Stomach (tissue), 9 donors: ENCODE measurements around the gene MAT2A. TPM values are rescaled to one million over a fixed set of nuclear protein-coding genes. Genes with fewer than 3 reads are reported as not detected.
"Not testable (repeated sequence)": the region's sequence is repeated elsewhere in the genome, so short reads cannot be mapped to it uniquely, and the experiment has no call there.

Experiments
- DNase-seq, 2 donors: peaks; one replicate each; pipeline versions ENCODE4 v3.0.0 to v3.0.0-alpha.2; 2013 to 2019
- H3K27ac ChIP-seq, 5 donors: fragments of 200-600 bp in 4 of 5; sonication (generic) in 4 of 5; one replicate each; pipeline ENCODE4 v1.5.1; 2013 to 2019; ENCODE audit warnings: mild to moderate bottlenecking in 1 of 5, moderate library complexity in 1 of 5
- H3K27me3 ChIP-seq, 3 donors: fragments of 200-600 bp; sonication (generic); one replicate each; pipeline ENCODE4 v1.5.1; 2017 to 2019; ENCODE audit warnings: mixed run types in 1 of 3
- H3K36me3 ChIP-seq, 4 donors: fragments of 200-600 bp; sonication (generic); 1 replicate in 3 of 4; 2 replicates in 1 of 4; pipeline ENCODE4 v1.5.1; 2016 to 2019
- H3K4me1 ChIP-seq, 4 donors: fragments of 200-600 bp; sonication (generic); one replicate each; pipeline ENCODE4 v1.5.1; 2016 to 2019
- H3K4me3 ChIP-seq, 4 donors: fragments of 200-600 bp; sonication (generic) in 3 of 4; one replicate each; pipeline ENCODE4 v1.5.1; 2016 to 2019; ENCODE audit warnings: mild to moderate bottlenecking in 1 of 4
- H3K9me3 ChIP-seq, 4 donors: fragments of 200-600 bp; sonication (generic); one replicate each; pipeline ENCODE4 v1.5.1; 2016 to 2019
- EP300 ChIP-seq: sonication (generic); formaldehyde crosslinking; IDR thresholded peaks from one replicate; pipeline ENCODE4 v1.6.1; 2017; ENCODE audit warnings: antibody characterized with exemption
- POLR2A ChIP-seq, 4 donors: fragments of 450-650 bp; IDR thresholded peaks; one replicate each; pipeline ENCODE4 v1.6.1; 2016; ENCODE audit warnings: antibody characterized with exemption in 4 of 4, control low read depth in 2 of 4, mild to moderate bottlenecking in 1 of 4, moderate library complexity in 1 of 4
- POLR2AphosphoS5 ChIP-seq, 3 donors: sonication (generic); formaldehyde crosslinking; IDR thresholded peaks; one replicate each; pipeline ENCODE4 v1.6.1; 2016; ENCODE audit warnings: antibody characterized with exemption in 3 of 3
- WGBS, 5 donors: extraction: QIAGEN DNeasy Blood & Tissue Kit in 3 of 5; methylation state at CpG; one replicate each; pipeline versions ENCODE4 v1.1.5 to v1.1.7; 2013 to 2018; 5-methylcytosine and 5-hydroxymethylcytosine counted together
- intact Hi-C: fragments of 100-400 bp; cut with DNase I; formaldehyde crosslinking; loops from one replicate; pipeline ENCODE4 v1.15.1; 2023; ENCODE audit warnings: low total_unique reads
- polyA plus RNA-seq, 3 donors: library from polyadenylated mRNA; stranded (reverse); fragments of 200-250 nt; gene quantifications; one replicate each; pipeline ENCODE4 v1.2.3, GENCODE V29; 2013
- total RNA-seq, 5 donors: library from RNA; depleted of rRNA; stranded (reverse); fragments of >200 nt; gene quantifications; one replicate each; pipeline versions ENCODE4 v1.1.0 to v1.2.3, GENCODE V29; 2014 to 2016
- TF ChIP-seq, protein P1 (sequence below), 7 experiments: fragments of 450-650 bp in 4 of 7; fragments of 200-600 bp in 3 of 7; sonication (generic) in 3 of 7; IDR thresholded peaks; one replicate each; pipeline ENCODE4 v1.5.1; 2016 to 2019; ENCODE audit warnings: antibody characterized with exemption in 7 of 7, control low read depth in 2 of 7, mild to moderate bottlenecking in 1 of 7
- donor health status: healthy with polysubstance abuse.
- donor health status: Bipolar disorder and iron deficiency.
- donor health status: healthy.

Gene MAT2A
- total and polyA plus RNA-seq, 8 donors = 73.3 to 278 (median 98.9) TPM

DNA sequence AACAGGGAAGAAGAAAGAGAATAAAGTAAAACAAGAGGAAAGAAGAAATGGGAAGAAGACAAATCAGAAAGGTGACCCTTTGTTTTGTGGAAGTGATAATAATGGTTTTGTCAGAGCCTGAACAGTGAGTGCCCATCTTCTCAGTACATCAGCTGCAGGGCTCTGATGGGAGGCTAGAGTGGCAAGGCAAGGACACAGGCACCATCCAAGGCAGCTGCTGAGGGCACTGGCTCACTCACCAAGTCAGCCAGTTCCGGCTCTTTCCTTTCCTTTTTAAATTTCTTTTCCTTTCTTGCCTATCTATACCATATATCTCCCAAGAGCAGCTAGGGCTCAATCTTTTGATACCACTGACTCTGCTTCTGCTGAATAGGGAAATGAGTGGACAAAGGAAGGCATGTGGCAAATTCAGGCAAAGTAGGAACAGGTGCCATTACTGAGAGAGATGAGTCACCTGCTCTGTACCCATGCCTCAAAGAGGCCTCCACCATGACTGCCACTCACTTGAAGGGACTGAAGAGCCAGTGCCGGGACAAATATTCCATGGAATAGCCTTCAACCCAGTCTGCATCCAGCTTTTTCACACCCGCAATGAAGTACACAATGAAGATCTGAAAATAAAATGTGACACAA lies 16.1 kb downstream of the MAT2A start:
- intact Hi-C loops = no loop called here
- WGBS, 5 donors = 92 to 98% (median 93%) methylated on average over 3 of the region's 3 CpGs

GRCh38 chr2:85557130-85557529 lies 18.2 kb downstream of the MAT2A start:
- 91 to 95% (median 94%) methylated on average over 5 of the region's 5 CpGs for whole genome bisulfite sequencing, 5 donors

More for the DNA sequence above, 16.1 kb downstream of the MAT2A start:
- H3K36me3 ChIP-seq = peaks cover 37 to 91% (median 88%) of the 10 kb centered on the region in 4 donors
- TF ChIP-seq EP300 (no peak), POLR2AphosphoS5 (IDR thresholded peaks at IDR 0.05) (no peak), POLR2A (IDR thresholded peaks at IDR 0.05) (no peak)
- TF ChIP-seq, protein P1, sequence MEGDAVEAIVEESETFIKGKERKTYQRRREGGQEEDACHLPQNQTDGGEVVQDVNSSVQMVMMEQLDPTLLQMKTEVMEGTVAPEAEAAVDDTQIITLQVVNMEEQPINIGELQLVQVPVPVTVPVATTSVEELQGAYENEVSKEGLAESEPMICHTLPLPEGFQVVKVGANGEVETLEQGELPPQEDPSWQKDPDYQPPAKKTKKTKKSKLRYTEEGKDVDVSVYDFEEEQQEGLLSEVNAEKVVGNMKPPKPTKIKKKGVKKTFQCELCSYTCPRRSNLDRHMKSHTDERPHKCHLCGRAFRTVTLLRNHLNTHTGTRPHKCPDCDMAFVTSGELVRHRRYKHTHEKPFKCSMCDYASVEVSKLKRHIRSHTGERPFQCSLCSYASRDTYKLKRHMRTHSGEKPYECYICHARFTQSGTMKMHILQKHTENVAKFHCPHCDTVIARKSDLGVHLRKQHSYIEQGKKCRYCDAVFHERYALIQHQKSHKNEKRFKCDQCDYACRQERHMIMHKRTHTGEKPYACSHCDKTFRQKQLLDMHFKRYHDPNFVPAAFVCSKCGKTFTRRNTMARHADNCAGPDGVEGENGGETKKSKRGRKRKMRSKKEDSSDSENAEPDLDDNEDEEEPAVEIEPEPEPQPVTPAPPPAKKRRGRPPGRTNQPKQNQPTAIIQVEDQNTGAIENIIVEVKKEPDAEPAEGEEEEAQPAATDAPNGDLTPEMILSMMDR (IDR thresholded peaks at IDR 0.05) = no peak
- H3K4me3 ChIP-seq = no peak overlapping the region
- DNase-seq = no peak
- H3K9me3 ChIP-seq = no peaks in the 10 kb centered on the region
- peaks cover 14 to 39% (median 25%) of the 10 kb centered on the region in 4 donors for H3K4me1 ChIP-seq
- H3K27me3 ChIP-seq = no peaks in the 10 kb centered on the region
- H3K27ac ChIP-seq = no peak overlapping the region

DNA sequence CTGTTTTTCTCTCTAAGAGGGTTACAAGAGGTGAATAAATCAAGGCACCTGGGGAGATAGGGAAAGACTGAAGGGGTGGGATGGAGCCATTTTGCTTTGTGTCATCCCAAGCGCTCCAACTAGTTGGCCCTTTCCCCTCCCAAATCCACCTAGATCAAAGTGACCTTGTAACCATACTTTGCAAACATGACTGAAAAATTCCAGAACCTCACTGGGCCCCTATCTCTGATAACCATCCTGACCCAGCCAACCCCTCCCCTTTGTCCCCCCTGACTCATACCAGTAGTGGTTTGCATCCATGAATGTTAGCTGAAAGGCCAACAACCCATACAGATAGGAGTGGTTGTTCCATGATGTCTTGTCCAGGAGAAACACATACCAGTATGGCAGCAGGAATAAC lies 19.2 kb downstream of the MAT2A start:
- Histone ChIP-seq H3K27me3 (no peaks in the 10 kb centered on the region), H3K4me1 (peaks cover 14 to 36% (median 27%) of the 10 kb centered on the region in 4 donors), H3K27ac (no peak overlapping the region), H3K36me3 (peaks cover 21 to 60% (median 59%) of the 10 kb centered on the region in 4 donors), H3K4me3 (no peak overlapping the region), H3K9me3 (no peaks in the 10 kb centered on the region)
- intact Hi-C loops = no loop called here
- no peak for DNase-seq
- TF ChIP-seq POLR2AphosphoS5 (IDR thresholded peaks at IDR 0.05) (no peak), EP300 (no peak), POLR2A (IDR thresholded peaks at IDR 0.05) (no peak)
- TF ChIP-seq, protein P1 (IDR thresholded peaks at IDR 0.05) = no peak
- 88 to 100% (median 94%) methylated on average over 1 of the region's 1 CpG for WGBS, 5 donors

More at GRCh38 chr2:85557130-85557529, 18.2 kb downstream of the MAT2A start:
- TF ChIP-seq POLR2A (IDR thresholded peaks at IDR 0.05) (no peak), POLR2AphosphoS5 (IDR thresholded peaks at IDR 0.05) (no peak), EP300 (no peak)
- TF ChIP-seq, protein P1 (IDR thresholded peaks at IDR 0.05) = no peak
- Histone ChIP-seq H3K4me1 (peaks cover 14 to 37% (median 26%) of the 10 kb centered on the region in 4 donors), H3K27me3 (no peaks in the 10 kb centered on the region), H3K4me3 (no peak overlapping the region), H3K9me3 (no peaks in the 10 kb centered on the region), H3K36me3 (peaks cover 21 to 70% (median 70%) of the 10 kb centered on the region in 4 donors), H3K27ac (no peak overlapping the region)
- intact Hi-C loops = no loop called here
- DNase-seq = no peak

- DNase-seq, H3K9me3 ChIP-seq, H3K27me3 ChIP-seq, intact Hi-C loops: not testable (repeated sequence)
- peak overlapping the region in 3 of 5 donors; percentile 89 to 93 (median 91) for H3K27ac ChIP-seq
- H3K4me1 ChIP-seq = peaks cover 14 to 36% (median 27%) of the 10 kb centered on the region in 4 donors
- peaks cover 7 to 38% (median 37%) of the 10 kb centered on the region in 4 donors for H3K36me3 ChIP-seq
- 67 to 80% (median 75%) methylated on average over 12 of the region's 12 CpGs for whole genome bisulfite sequencing, 5 donors
- H3K4me3 ChIP-seq = peak overlapping the region; percentile 65 to 91 (median 76)
Observed at GRCh38 chr2:85560403-85560726, 21.4 kb downstream of the MAT2A start.

DNA sequence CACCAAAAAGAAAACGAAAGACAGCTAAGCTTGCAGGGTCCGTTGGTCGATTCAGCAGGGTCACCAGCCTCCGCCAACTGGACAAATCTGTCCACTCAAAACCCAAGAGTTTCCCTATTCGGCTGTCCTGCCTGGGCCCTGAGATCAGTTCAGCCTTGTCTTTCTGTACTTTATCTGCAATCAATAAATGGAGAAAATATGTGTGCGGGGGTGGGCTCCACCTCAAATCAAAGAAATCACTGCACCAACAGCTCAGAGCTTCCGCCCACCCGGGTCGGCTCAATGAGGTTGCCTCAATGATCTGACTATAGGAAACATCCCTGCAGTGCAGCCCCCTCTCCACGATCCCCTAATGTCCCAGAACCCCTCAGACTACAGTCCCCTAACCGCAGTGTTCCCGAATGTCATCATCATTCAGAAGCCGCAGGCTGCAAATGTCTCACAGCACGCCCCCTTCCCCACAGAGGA lies 21.9 kb downstream of the MAT2A start:
- H3K27ac ChIP-seq = peak overlapping the region; percentile 81 to 93 (median 89)
- no peaks in the 10 kb centered on the region for H3K27me3 ChIP-seq
- peaks cover 14 to 36% (median 27%) of the 10 kb centered on the region in 4 donors for H3K4me1 ChIP-seq
- intact Hi-C loops = no loop called here
- WGBS, 5 donors = 1 to 4% (median 2%) methylated on average over 10 to 14 of the region's 14 CpGs
- TF ChIP-seq POLR2AphosphoS5 (IDR thresholded peaks at IDR 0.05) (no peak), POLR2A (IDR thresholded peaks at IDR 0.05) (no peak), EP300 (no peak)
- TF ChIP-seq, protein P1 (IDR thresholded peaks at IDR 0.05) = no peak
- peaks cover 6 to 34% (median 33%) of the 10 kb centered on the region in 4 donors for H3K36me3 ChIP-seq
- peak in 1 of 2 donors; percentile 32 for DNase-seq
- H3K4me3 ChIP-seq = peak overlapping the region; percentile 65 to 91 (median 76)
- no peaks in the 10 kb centered on the region for H3K9me3 ChIP-seq
